Measurements from ENCODE around the gene SDSL.

SDSL gene

GRCh38 chr12:113422886-113423669 is 898 bp downstream of the SDSL start:
- DNase-seq, result no peak

DNA sequence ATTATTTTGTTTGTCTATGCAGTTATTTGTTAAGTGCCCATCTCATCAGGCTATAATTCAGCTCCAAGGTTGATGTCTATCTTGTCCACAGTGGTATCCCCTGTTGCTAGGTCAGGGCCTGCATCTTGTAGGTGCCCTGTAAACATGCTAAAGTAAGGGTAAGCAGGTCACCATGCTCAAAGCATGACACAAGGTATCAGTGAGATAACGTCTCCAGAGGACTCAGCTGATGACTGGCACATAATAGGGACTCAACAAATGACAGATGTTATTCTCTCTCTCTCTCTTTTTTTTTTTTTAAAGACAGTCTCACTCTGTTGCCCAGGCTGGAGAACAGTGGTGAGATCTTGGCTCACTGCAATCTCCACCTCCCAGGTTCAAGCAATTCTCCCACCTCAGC is 2.3 kb downstream of the SDSL start:
- no peak for DNase-seq

DNA sequence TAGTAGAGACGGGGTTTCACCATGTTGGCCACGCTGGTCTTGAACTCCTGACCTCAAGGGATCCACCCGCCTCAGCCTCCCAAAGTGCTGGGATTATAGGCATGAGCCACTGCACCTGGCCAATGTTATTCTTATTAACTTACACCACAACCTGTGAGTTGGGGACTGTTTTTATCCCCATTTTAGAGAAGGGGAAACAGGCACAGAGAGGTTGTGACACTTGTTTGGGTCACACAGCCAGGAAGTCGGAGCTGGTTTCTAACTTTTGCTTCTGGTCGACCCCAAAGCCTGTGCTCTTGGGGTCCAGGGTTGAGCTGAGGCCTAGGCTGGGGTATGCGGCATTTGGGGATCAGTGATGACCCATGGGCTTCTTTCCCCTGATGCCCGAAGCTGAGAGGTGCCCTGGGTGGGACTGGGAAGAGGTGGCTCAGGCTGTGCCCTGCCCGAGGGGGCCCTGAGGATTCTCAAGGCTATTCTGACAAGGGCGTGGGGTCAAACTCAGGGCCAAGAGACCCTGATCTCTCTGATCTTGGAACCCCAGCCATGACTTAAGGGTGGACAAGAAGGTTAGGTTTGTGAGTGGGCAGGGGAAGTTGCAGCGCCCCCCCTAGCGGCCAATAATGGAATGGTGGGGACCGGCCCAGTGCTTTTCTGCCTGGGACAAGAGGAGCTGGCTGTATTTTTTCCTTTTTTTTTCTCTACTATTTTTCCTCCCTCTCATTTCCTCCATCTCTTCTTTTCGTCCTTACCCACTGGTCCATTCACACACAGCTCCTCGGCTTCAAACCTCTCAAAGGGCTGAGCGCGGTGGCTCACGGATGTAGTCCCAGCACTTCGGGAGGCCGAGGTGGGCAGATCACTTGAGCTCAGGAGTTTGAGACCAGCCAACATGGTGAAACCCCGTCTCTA is 3.0 kb downstream of the SDSL start:
- no peak for DNase-seq

GRCh38 chr12:113425960-113426453 is 3.8 kb downstream of the SDSL start:
- DNase-seq, result no peak

DNA sequence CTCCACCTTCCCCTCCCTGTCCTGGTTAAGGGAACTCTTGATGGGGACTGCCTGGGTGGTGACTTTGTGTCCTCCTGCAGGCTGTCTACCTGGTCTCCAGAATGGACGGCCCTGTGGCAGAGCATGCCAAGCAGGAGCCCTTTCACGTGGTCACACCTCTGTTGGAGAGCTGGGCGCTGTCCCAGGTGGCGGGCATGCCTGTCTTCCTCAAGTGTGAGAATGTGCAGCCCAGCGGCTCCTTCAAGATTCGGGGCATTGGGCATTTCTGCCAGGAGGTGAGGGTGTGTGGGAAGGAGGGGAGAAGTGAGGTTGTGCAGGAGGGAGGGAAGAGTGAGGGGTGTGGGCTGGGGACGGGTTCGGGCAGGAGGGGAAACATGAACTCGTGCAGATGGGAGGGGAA is 5.7 kb downstream of the SDSL start:
- no peak for DNase-seq

DNA sequence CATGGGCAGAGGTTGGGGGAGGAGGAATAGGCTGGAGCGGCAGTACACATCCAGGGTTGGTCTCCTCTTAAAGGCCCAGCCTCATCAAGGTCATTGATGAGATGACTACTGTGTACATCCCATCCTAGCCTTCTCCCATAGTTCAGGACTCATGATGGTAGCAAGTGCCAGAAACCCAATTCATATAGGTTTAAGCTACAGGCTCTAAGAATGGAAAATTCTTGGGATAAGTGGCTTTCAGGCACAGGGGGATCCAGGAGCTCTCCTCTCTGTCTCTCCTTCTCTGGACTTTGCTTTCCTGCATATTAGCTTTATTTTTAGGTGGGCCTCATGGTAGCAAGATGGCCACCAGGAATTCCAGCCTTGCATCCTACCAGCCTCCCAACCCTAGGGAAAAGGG is 6.3 kb downstream of the SDSL start:
- DNase-seq, result no peak

DNA sequence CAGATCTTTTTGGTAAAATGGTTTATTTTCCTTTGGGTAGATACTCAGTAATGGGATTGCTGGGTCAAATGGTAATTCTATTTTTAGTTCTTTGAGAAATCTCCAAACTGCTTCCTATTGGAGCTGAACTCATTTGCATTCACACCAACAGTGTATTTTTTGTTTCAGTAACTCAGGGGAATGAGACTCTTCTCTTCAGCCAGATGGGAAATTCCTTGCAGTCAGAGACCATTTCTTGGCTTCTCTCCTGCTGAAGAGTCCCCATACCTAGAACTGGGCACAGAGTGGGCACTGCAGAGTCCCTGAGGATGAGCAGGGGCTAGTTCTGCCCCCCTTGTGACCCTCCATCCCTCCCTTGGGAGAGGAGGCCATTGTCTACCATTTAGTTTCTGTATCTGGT is 10.8 kb downstream of the SDSL start:
- no peak for DNase-seq

DNA sequence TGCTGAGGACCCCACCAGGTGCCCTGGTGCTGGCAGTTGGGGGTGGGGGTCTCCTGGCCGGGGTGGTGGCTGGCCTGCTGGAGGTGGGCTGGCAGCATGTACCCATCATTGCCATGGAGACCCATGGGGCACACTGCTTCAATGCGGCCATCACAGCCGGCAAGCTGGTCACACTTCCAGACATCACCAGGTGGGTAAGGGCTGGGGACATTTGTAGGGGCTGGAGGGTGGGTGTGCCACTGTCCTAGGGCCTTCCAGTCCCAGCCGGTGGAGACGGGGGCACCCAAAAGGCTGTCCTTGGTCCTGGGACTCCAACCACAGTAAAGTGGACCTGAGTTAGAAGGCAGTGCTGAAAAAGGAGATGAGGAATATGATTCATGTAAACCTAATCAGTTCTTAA is 13.2 kb downstream of the SDSL start:
- DNase-seq, result no peak

- no peak for DNase-seq
These were observed 14.4 kb downstream of the SDSL start for GRCh38 chr12:113436586-113436985.

GRCh38 chr12:113436993-113437728 is 15.0 kb downstream of the SDSL start:
- no peak for DNase-seq

DNA sequence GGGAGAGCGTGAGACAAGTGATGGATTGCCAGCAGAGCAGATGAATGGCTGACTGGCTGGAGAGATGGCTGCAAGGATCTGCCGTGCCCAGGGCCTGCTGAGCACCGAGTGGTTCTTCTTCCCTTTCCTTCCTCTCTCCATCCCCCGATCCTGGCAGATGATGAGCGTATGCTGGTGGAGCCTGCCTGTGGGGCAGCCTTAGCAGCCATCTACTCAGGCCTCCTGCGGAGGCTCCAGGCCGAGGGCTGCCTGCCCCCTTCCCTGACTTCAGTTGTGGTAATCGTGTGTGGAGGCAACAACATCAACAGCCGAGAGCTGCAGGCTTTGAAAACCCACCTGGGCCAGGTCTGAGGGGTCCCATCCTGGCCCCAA is 15.5 kb downstream of the SDSL start:
- DNase-seq, result no peak

GRCh38 chr12:113438523-113439300 is 16.5 kb downstream of the SDSL start:
- no peak for DNase-seq

- DNase-seq, result no peak
These were observed 17.1 kb downstream of the SDSL start for GRCh38 chr12:113439301-113439597.

GRCh38 chr12:113439606-113440030 is 17.4 kb downstream of the SDSL start:
- peak; percentile 46 for DNase-seq

DNA sequence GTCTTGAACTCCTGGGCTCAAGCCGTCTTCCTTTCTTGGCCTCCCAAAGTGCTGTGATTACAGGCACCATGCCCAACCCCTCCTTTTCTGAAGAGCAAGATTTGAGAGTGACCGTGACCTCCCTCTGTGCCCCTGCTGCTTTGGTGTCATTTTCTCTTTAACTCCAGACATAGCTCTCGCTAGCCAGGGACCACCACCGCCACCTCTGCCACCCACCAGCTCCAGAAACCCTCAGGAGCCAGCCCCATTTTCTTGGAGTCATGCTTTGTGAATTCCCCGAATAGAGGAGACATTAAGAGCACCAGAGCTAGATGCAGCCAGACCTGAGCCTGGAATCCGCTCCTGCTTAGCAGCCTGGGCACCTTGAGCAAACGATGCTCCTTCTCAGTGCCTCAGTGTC is 18.2 kb downstream of the SDSL start:
- DNase-seq, result no peak

DNA sequence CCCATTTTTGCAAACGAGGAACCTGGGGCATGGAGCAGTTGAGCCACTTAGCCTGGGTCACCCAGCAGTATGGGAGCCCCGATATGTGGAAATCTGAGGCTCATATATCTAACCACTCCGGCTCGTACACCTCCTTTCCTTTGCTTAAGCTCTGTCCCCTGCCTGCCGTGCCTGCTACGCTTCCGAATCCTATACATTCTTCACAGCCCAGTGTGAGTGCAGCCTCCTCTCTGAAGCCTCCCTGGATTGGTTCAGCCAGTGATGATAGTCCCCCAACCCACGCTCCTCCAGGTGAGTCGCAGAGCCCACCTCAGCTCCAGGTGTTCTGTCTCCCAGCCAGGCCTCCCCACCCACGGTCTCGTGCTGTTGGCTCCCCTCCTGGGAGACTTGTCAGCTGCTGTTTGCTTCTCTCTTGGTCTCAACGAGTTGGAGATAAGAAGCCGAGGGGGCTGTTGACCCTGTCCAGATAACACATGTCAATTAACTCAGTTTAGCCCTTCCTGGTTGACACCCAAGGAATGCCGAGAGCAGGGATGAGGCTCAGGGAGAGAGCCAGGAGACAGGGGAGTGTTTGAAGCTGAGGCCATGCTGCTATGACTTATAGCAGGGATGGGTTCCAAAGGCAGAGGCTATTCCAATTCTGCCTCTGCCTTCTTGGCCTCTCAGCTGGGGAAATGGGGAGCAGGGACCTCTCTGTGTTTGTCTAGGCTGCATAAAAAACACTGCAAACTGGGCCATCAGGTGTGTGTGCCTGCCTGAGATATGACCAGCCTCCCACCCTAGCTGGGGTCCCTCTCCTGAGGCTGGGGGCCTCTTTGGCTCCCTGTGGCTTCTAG is 19.0 kb downstream of the SDSL start:
- no peak for DNase-seq

DNA sequence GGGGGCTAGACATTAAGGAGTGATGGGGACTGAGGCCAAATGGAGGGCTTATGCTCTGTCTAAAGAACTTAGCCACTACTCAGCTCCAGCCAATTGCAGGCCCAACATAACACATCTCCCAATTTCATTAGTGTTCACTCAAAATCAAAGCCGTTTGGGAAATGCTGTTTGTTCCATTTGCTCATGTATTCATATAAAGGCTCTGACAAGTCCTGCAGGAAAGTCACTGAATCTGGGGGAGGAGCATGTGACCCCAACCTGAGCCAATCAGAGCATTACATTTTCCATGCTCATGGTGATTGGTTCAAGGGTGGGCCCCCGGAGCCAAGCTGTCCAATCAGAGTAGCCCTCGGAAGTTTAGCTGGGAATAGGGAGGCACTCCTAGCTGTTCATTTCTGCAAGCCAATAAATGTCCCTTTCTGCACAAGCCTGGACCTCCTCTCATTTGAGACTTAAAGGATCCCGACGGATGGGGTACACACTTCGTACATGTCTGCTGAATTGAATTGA is 20.9 kb downstream of the SDSL start:
- DNase-seq, result no peak

DNA sequence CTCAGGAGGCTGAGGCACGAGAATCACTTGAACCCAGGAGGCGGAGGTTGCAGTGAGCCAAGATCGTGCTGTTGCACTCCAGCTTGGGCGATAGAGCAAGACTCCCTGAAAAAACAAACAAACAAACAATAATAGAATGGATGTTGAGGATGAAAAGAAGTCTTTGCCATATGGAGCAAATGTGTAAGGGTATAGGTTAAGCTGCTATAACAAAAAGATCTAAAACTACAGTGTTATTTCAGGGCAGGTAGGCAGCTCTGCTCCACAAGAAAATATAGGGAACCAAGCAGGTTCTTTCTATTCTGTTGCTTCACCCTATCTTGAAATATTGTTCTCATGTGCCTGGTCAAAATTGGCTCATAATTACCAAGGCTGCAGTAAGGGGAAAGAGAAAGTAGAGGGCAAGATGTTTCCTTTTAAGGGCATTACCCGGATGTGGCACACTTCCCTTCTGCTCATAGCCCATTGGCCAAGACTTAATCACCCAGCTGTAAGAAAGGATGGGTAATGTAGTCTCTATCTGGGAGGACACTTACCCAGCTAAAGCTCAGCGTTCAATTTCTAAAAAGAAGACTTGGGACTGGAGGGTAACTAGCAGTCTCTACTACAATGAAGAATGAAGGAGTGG is 23.5 kb downstream of the SDSL start:
- no peak for DNase-seq

- DNase-seq, result no peak
These were observed 26.7 kb downstream of the SDSL start for GRCh38 chr12:113448873-113449272.

GRCh38 chr12:113449299-113449698 is 27.1 kb downstream of the SDSL start:
- no peak for DNase-seq

GRCh38 chr12:113449839-113450238 is 27.7 kb downstream of the SDSL start:
- DNase-seq, result no peak
